ENCODE measurements around the gene NDUFC1. TPM values are rescaled to one million over a fixed set of nuclear protein-coding genes. Genes with fewer than 3 reads are reported as not detected.
"Not testable (repeated sequence)": the region's sequence is repeated elsewhere in the genome, so short reads cannot be mapped to it uniquely, and the experiment has no call there.

NDUFC1 gene
- total RNA-seq = 29.1 TPM

- DNase-seq (ENCODE audit: low spot score) = peak; percentile 62
- peak; percentile 52 for ATAC-seq
These were observed at the start of gene NDUFC1 for GRCh38 chr4:139301821-139302611. TSS of gene NDUFC1 (minus strand) at chr4:139302477. CDS start at chr4:139295798, 6,679 bp downstream.

GRCh38 chr4:139337612-139338011 lies 35.3 kb upstream of the NDUFC1 start:
- no peak for DNase-seq (ENCODE audit: low spot score)
- ATAC-seq = no peak

- DNase-seq (ENCODE audit: low spot score) (no peak), ATAC-seq (no peak)
These were observed 30.8 kb upstream of the NDUFC1 start for GRCh38 chr4:139333046-139333445.

GRCh38 chr4:139331185-139331584 lies 28.9 kb upstream of the NDUFC1 start:
- no peak for ATAC-seq

GRCh38 chr4:139330283-139330682 lies 28.0 kb upstream of the NDUFC1 start:
- DNase-seq (ENCODE audit: low spot score) = no peak
- ATAC-seq = no peak

More at GRCh38 chr4:139331185-139331584, 28.9 kb upstream of the NDUFC1 start:
- no peak for DNase-seq (ENCODE audit: low spot score)

- no peak for DNase-seq (ENCODE audit: low spot score)
- no peak for ATAC-seq
These were observed 27.5 kb upstream of the NDUFC1 start for GRCh38 chr4:139329665-139330200.

GRCh38 chr4:139324620-139325019 lies 22.3 kb upstream of the NDUFC1 start:
- no peak for DNase-seq (ENCODE audit: low spot score)
- no peak for ATAC-seq

- ATAC-seq; DNase-seq (ENCODE audit: low spot score): not testable (repeated sequence)
These were observed 20.3 kb upstream of the NDUFC1 start for GRCh38 chr4:139322541-139322940.

GRCh38 chr4:139322070-139322469 lies 19.8 kb upstream of the NDUFC1 start:
- DNase-seq (ENCODE audit: low spot score); ATAC-seq: not testable (repeated sequence)

- ATAC-seq (no peak), DNase-seq (ENCODE audit: low spot score) (no peak)
These were observed 17.3 kb upstream of the NDUFC1 start for GRCh38 chr4:139319571-139319970.

- DNase-seq (ENCODE audit: low spot score) = no peak
These were observed 15.4 kb upstream of the NDUFC1 start for GRCh38 chr4:139317635-139318034.

GRCh38 chr4:139316733-139317132 lies 14.5 kb upstream of the NDUFC1 start:
- DNase-seq (ENCODE audit: low spot score) (no peak), ATAC-seq (no peak)

More at GRCh38 chr4:139317635-139318034, 15.4 kb upstream of the NDUFC1 start:
- no peak for ATAC-seq

- ATAC-seq (no peak), DNase-seq (ENCODE audit: low spot score) (no peak)
These were observed 13.0 kb upstream of the NDUFC1 start for GRCh38 chr4:139315221-139315675.

GRCh38 chr4:139314047-139314800 lies 11.9 kb upstream of the NDUFC1 start:
- ATAC-seq (no peak), DNase-seq (ENCODE audit: low spot score) (no peak)

- not testable (repeated sequence) for ATAC-seq; DNase-seq (ENCODE audit: low spot score)
These were observed 11.1 kb upstream of the NDUFC1 start for GRCh38 chr4:139313414-139313813.

- DNase-seq (ENCODE audit: low spot score) (no peak), ATAC-seq (peak; percentile 69)
These were observed 10.5 kb upstream of the NDUFC1 start for GRCh38 chr4:139312552-139313332.

- ATAC-seq = no peak
- no peak for DNase-seq (ENCODE audit: low spot score)
These were observed 9.6 kb upstream of the NDUFC1 start for GRCh38 chr4:139311909-139312308.

GRCh38 chr4:139304920-139305319 lies 2.6 kb upstream of the NDUFC1 start:
- ATAC-seq (no peak), DNase-seq (ENCODE audit: low spot score) (no peak)

GRCh38 chr4:139301113-139301820 lies 1.0 kb downstream of the NDUFC1 start, which contains the start of gene NAA15:
TSS of gene NAA15 (plus strand) at chr4:139301505. CDS start at chr4:139301778, 273 bp downstream.
- ATAC-seq (peak; percentile 93), DNase-seq (ENCODE audit: low spot score) (peak; percentile 99)

All from left lobe of liver (tissue), 2 donors.